Mammary microvascular endothelial cell (primary cell): ENCODE data around the gene SRP19. TPM values are rescaled to one million over a fixed set of nuclear protein-coding genes. Genes with fewer than 3 reads are reported as not detected.

Experiments
- total RNA-seq: library from RNA; depleted of rRNA; stranded (reverse); fragments of >200 nt; gene quantifications from 2 replicates; pipeline ENCODE4 v1.2.3, GENCODE V29; 2015

Gene SRP19
- total RNA-seq: 96.6 and 116 TPM in 2 replicates

GRCh38 chr5:112860929-112861637, at the start of gene SRP19:
TSS of gene SRP19 (plus strand) at chr5:112861287. CDS start at chr5:112861377, 90 bp downstream.

Other genes starting within 250 kb of the SRP19 start
- gene APC, start 123.4 kb upstream of the SRP19 start, total RNA-seq: 35.6 and 36.8 TPM in 2 replicates
- gene REEP5, start 60.9 kb downstream of the SRP19 start, total RNA-seq: 62.4 and 63.0 TPM in 2 replicates
- gene DCP2, start 115.5 kb downstream of the SRP19 start, total RNA-seq: 11.5 and 21.4 TPM in 2 replicates